COLO668 (cell line): Measurements from ENCODE around the gene PTPRT.

Source experiments
- DNase-seq: peaks from one replicate; lab custom pipeline; 2025; ENCODE audit not compliant: unreplicated experiment; lab: John Stamatoyannopoulos, UW

Gene PTPRT

DNA sequence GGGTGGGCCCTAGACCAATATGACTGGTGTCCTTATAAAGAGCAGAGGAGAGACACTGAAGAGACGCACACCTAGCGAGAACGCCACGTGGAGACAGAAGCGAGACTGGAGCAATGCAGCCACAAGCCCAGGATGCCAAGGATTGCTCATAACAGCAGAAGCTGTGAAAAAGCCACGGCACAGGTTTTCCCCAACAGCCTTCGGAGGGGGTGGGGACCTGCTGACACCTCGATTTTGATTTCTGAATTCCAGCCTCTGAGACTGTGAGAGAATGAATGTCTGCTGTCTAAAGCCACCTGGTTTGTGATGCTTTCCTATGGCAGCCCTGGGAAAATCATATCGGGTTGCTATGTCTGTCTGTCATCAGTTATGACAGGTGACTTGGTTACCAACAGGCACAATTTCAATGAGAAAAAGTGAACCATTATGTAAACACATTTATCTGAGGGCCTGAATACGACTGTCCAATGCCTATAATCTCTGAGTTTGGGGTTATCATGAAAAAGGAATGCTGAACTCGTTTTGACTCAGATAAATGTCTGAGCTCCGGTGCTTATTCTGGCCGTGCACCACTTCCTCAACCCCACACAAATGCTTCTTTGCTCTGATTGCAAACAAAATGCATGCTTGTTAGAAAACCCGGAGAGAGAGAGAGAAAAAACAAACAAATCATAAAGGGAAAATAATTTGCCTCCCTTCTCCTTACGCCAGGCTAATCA is 769.7 kb downstream of the PTPRT start:
- no peak for DNase-seq

DNA sequence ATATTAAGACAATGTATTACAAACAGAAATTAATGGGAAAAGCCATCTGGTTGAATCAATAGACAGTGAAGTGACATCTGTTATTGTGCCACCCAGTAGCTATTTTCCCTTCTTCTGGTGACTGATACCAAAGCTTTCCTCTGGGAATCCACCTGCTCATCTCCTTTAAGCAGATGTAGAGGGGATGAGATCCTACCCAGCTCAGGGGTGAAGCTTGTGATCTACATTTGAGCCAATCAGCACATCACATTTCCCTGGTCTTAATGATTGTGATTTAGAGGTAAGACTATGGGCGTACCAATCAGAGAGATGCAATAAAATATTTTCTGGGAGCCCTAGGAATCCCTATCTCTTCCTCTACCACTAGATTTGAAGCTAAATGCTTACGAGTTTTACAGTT is 782.9 kb downstream of the PTPRT start:
- DNase-seq: no peak

DNA sequence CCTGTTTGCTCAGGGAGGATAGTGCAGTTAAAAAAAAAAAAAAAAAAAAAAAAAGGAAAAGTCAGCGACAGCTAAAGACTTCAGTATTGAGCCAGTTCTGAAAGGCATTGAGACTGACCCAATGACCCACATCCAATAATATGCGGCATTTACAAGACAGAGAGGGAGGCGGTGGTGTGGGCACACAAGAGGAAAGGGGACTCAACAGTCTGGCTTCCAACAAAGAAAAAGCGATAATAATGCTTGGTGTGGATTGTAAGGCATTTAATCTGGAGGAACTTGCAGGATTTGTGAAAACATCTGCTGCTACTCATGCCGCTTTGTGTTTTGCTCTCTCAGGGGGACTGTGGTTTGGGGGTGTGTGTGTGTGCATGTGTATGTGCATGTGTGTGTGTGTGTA is 787.3 kb downstream of the PTPRT start:
- no peak for DNase-seq

DNA sequence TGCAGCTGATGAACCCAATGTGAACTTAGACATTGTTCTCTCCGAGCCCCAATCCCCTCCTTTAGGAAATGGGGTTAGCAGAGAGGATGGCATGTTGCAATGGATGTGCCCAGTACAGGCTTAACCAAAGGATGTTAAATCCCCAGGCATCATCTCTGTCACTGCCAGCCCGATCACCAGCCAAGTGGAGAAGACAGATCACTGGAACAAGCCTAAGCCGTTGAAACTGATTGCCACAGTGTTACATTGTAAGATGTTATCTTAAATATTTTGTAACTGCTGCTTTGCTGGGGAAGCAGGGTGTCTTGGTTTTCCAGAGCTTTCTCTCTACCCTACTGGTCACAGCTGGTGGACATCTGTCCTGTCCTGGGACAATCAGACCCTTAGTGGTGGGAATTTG is 788.1 kb downstream of the PTPRT start:
- no peak for DNase-seq

DNA sequence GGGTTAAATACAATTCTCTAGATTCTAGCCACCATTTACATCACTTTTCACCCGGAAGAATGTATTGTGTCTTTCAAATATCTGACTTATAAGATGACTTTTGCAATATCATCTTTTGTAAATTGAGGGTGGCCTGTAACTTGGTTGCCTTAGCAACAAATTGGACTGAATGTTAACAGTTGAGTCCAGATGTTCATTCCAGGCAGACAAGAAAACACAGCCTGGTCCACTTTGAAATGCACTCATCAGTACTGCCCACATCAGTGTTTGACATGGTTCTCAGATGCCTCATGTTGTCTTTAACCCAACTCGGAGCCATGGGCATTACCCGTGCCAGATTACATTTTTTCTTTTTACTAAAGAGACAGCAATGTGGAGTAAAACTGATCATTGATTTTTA is 789.9 kb downstream of the PTPRT start:
- DNase-seq: no peak

DNA sequence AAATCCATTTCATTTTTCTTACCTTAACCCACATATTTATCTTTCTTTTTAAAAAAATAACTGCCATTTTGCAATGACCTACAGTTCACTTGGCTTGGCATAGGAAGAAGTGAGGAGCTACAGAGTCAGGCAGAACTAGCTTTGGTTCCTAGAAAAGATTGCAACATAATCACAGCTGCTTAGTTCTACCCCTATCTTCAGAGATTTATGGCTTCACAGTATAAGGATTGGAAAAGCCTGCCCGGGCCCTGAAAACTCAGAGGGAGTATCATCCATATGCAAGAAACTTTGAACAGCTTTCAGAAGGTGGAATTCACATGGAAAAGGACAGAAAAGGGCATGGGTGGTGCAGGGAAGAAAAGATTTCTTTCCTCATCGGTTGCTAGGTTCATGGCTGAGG is 797.3 kb downstream of the PTPRT start:
- no peak for DNase-seq

DNA sequence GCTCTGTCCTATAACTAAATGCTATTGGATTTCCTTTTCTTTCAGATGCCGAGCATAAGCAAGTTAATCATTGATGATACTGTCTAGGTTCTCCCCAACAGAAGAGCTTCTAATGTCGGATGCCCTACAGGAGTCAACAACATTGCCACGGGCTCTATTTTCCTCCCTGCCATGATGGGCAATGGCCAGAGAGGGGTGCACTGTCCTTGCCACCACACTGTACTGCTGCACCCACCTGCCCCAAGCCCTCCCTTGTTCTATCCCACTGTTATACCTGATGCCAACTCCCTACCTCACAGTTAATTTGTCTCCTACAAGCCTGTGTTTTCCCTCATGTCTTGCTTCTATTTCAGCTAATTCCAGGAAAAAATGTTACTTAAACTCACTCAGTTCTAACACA is 797.9 kb downstream of the PTPRT start:
- DNase-seq: peak; percentile 41

DNA sequence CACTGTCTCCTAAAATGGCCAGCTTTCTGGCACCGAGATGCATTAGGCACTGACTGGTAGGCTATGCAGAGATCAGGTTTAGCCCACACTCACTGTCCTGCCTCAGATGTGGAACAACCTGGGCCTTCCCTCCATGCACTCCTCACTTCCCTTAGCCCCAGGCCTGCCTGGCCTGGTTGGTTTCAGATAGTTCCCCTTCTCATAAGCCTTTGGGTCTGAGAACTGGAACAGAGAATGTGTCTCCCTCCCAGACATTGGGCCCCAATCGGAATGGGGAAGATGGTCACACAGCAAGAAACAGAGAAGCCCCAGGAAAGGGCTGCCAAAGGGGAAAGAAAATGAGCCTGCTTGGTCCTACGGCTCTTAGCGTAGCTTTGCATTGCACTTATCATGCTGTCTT is 809.4 kb downstream of the PTPRT start:
- DNase-seq: no peak

DNA sequence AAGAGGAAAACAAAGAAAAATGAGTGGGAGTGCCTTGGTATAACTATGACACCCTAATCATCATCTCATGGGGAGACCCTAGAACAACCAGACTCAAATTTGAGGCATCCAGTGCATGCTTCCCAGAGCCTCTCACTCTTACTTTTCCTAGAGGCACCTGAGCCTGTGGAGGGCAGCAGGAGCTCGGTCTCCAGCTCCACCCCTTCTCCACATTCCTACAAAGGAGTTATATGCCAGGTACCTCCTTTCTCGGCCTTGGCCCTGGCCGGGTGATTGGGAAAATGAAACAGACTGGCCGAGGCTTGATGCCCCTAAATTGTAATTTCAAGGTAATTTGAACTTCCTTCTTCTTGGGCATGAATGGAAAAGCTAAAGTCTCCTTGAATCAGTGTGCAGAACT is 810.3 kb downstream of the PTPRT start:
- DNase-seq: no peak

DNA sequence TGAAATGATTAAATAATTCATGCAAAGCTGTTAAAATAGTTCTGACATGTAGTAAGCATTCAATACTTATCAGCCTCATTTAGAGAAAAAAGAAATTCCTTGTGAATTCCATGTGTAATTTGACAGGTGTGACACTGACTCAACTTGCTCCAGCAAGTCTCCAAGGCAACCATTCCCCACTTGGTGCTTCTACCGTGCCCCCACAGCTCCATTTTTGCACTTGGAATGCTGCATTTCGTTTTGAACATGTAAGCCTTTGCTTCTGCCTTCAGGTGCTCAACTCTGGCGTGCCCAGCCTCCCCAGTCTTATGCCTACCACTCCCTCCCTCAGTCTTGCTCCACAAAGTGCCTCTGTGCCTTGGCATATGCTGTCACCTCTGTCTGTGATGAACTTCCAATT is 810.9 kb downstream of the PTPRT start:
- no peak for DNase-seq

DNA sequence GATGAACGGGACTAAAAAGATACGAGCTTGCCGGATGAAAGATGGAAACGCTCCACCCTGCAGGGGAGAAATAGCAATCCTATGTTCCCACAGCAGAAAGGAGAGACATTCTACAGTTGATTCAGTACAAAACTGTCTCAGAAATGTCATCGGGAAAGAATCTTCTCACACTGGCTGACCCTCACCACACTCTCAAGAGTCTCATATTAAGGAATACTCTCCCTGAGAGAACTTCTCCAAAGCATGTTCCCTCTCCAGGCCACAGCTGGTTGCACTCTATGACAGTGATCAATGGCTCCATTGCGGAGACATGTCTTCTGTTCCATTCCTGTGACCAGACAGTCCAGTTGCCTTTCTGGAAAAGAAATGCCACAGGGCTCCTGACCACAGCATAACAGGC is 813.6 kb downstream of the PTPRT start:
- no peak for DNase-seq

DNA sequence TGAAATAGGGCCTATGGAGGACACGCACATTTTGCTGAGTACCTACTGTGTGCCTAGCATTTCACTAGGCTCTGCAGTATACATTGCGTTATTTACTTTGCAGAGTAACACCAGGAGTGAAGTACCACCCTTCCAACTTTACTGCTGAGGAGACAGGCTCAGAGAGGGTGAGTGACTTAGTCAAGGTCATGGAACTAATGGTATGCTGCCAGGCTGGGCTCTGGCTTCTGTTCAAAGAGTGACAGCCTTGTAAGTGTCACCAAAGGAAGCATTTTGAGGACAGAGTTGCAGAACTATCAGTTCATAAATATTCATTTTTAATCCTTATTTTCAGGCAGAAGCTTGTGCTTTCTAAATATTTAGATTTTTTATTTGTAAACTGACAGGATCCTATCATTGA is 816.7 kb downstream of the PTPRT start:
- DNase-seq: no peak

DNA sequence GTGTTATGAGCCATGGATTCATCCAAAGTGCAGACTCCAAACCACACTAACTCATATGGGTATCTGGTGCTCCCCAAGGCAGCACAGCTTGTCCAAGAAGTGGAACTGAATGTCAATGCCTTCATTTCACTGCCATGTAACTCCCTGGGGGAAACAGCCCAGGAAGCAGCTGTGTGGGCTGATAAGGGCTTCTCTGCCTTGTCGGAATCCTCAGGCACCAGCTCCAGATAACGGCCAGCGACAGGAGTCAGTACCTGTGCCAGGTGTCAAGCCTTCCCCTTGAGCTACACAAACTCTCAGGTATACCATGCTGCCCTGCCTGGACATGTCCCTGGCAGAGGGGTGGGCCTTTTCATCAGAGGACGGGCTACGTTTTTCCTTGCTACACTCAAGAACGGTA is 819.6 kb downstream of the PTPRT start:
- no peak for DNase-seq

DNA sequence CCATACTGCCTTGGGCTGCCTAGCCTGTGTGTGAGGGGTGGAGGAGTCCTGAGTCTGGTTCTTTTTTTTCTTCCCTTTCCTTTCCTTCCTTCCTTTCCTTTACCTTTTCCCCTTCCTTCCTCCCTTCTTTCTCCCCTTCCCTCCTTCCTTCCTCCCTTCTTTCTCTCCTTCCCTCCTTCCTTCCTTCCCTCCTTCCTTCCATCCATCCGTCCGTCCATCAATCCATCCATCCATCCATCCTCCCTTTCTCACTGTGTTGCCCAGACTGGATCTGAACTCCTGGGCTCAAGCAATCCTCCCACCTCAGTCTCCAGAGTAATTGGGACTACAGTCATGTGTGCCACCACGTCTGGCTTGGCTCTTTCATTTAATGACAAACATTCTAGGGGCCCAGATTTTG is 820.8 kb downstream of the PTPRT start:
- no peak for DNase-seq

DNA sequence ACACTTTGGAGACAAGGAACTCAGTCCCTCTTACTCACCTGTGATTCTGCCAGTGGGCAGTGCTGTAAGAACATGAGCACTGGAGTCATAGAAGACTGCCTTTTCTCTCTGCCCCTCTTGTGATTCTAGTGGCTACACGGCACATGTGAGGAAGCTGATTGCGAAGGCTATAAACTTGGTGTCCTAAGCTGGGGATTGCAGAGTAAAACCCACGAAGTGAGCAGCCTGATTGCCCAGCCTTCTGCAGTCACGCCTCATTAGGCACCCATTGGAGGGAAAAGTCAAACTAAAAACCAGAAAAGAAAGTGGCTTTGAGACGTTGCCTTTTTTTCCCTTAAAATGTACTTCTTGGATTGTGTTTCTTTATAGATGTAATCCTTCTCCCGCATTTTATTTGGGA is 823.1 kb downstream of the PTPRT start:
- DNase-seq: peak; percentile 13

DNA sequence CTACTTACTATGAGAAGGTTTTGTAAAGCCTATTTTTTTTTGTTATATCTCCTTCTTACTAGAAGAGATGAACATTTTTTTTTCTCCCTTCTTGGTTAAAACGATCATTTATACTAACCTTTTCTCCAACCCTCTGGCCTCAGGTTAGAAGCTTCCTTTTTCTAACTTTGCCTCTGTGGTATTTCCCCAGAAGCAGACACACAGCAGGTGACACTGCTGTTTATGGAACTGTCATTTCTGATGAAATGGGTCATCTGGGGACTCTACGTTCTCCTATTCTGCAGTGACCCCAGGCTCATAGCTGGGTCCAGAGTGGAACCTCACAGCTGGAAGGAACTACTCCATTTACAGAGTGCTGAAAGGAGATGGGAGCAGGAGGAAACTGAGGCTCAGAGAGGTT is 825.3 kb downstream of the PTPRT start:
- DNase-seq: no peak

DNA sequence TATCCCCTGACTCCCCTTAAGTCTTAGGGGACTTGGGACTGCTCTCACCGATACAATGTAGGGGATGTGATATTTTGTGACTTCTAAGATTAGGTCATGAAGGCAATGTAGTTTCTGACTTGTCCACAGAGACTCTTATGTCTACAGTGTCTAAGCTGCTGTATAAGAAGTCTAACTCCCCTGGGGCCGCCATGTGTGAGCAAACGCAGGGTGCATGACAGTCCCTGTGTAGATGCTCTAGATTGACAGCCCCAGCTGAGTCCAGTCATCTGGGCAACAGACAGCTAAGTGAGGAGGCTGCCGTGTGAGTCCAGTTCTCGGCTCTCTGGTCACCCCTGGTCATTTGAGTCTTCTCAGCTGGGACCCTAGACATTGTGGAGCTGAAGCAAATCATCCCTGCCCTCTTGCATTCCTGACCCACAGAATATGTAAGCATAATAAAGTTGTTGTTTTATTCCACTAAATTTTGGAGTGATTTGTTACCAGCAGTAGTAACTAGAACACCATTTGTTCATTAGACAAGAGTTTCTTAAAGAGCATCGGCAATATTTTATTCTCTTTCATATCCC is 828.2 kb downstream of the PTPRT start:
- DNase-seq: no peak

DNA sequence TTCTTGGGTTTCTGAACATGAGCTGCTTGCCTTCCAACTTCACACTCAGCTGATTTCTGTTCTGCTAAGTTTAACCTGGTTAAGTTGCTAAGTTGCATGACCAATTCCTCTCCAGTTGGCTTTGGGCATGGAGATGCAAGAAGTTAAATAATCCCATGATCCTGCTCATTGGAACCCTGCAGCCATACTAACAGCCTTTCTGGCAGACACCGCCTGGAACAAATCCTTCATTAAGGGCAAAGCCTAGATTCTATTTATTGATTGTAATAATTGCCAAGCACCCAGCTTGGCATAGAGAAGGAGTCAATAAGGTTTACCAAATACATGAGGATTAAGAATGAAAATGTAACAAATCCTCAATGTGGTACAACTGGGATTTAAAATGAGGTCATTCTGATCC is 829.1 kb downstream of the PTPRT start:
- DNase-seq: no peak

DNA sequence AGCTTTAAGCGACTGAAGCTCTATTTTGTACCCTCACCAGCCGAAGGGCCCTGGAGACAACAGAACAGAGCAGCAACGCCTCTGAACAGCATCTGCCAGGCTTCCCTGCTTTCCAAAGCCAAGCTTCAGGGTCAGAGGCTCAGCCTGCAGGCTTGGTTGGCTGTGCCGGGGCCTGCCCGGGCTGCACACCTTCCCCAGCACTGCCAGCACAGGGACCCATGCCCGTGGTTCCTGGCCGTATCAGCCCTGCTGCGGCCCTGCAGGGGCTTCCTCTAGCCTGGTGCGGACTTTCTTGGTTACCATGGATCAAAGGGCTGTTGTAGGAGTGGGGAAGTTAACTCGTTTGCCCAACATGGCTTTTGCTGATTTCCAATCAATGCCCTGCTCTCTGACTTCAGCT is 830.1 kb downstream of the PTPRT start:
- DNase-seq: no peak

DNA sequence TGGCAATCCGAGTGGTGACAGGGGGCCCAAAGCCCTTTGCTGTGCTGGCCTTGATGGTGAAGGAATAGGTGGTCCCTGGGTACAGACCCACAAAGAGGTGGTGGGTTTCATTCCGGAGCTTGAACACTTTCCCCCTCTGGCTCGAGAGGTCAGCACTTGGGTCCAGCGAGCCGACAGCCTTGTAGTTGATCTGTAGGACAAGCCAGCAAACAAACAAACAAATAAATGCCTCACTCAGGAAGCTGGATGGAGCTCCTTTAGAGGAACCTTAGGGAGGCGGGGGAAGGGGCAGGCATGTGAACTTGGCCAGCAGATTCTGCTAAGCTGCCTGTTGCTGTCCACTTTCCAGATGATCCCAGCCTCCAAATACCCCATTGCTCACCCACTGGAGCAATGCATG is 837.6 kb downstream of the PTPRT start:
- DNase-seq: no peak

DNA sequence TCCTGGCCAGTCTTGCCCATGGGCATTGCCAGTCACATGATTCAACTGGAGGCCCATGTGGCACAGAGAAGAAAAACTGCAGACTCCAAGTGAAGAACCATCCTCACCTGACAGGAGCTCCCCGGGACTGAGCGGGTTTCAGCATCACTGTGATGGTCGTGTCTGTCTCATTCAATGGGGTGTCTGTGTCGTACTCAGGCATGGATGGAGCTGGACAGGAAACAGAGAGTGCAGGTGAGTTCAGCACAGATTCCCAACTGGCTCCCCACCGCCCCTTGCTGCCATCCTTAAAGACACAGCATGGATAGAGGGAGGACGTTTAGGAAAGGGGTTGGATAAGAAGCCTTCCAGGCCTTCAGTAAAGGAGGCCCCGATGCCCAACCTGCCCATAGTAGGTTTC is 839.2 kb downstream of the PTPRT start:
- no peak for DNase-seq

DNA sequence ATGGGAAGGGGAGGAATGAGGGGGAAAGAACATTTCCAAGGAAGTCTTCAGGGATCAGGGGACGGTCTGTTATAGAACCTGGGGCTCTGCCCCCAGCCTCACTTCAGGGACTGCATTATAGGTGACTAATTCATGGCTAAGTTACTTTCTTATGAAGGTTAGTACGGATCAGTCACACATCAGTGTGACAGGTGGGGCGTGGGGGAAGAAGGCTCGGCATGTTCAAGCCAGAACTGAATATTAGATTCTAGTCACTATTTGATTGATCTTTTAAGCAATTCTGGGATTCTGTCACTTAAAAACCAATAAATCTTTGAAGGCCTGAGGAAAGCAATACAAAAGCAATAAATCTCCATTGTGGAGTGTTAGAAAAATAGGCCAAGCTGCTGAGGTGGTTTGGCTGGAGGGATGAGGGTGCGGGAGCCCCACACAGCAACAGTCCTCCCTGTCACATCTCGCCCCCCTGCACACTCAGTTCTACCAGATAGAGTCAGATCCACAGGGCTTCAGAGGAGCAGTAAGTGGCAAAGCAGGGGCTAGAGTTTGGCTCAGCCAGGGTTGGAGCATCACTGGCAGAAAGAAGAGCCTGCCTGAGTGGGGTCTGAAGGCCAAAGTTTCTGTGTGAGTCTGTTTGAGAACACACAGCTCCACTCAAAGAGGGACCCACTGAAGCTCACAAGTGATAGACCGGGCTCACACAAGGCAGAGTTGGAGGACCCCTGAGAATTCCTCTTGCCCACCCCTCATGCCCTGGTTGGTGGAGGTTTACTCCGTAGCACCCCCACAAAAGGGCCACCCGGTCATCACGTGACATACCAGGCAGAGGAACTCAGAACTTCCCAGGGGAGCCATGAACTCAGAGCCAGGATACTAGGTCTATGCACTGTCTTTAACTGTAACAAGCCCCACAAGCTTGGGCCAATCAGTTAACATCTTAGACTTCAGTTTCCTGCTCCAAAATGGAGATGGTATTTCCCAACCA is 843.2 kb downstream of the PTPRT start:
- DNase-seq: no peak
